Liver (tissue), 9 donors: ENCODE data around the gene IFIT5. TPM values are rescaled to one million over a fixed set of nuclear protein-coding genes. Genes with fewer than 3 reads are reported as not detected.

Experiments used
- DNase-seq: peaks from one replicate; pipeline ENCODE4 v3.0.0-alpha.2; 2017; ENCODE audit warnings: low spot score
- H3K27ac ChIP-seq, 2 donors: one replicate each; pipeline ENCODE4 v1.7.0; 2013; ENCODE audit warnings: inconsistent platforms in 2 of 2, low read length in 2 of 2, control low read depth in 1 of 2, low read depth in 1 of 2, mild to moderate bottlenecking in 1 of 2
- H3K27me3 ChIP-seq, 4 donors: one replicate each; pipeline versions ENCODE4 v1.6.1 to v1.7.0; 2013; ENCODE audit warnings: low read length in 3 of 4, inconsistent platforms in 1 of 4, mild to moderate bottlenecking in 1 of 4, moderate library complexity in 1 of 4; ENCODE audit not compliant: control insufficient read depth in 4 of 4, insufficient read depth in 4 of 4
- H3K36me3 ChIP-seq, 4 donors: one replicate each; pipeline versions ENCODE4 v1.6.1 to v1.7.0; 2013; ENCODE audit warnings: low read length in 3 of 4, mild to moderate bottlenecking in 3 of 4, low read depth in 1 of 4, moderate library complexity in 1 of 4; ENCODE audit not compliant: control insufficient read depth in 4 of 4, insufficient read depth in 3 of 4
- H3K4me1 ChIP-seq, 4 donors: one replicate each; pipeline versions ENCODE4 v1.6.1 to v1.7.0; 2013; ENCODE audit warnings: low read length in 3 of 4, mild to moderate bottlenecking in 3 of 4, moderate library complexity in 1 of 4; ENCODE audit not compliant: control insufficient read depth in 4 of 4, insufficient read depth in 4 of 4
- H3K4me3 ChIP-seq, 3 donors: one replicate each; pipeline versions ENCODE4 v1.6.1 to v1.7.0; 2013; ENCODE audit warnings: low read length in 3 of 3, control low read depth in 1 of 3, low read depth in 1 of 3, mild to moderate bottlenecking in 1 of 3
- H3K9ac ChIP-seq, 2 donors: one replicate each; pipeline ENCODE4 v1.7.0; 2013; ENCODE audit warnings: low read length in 2 of 2, mild to moderate bottlenecking in 2 of 2, moderate library complexity in 2 of 2, control low read depth in 1 of 2, low read depth in 1 of 2
- H3K9me3 ChIP-seq, 4 donors: one replicate each; pipeline versions ENCODE4 v1.6.1 to v1.7.0; 2013; ENCODE audit warnings: low read length in 3 of 4; ENCODE audit not compliant: control insufficient read depth in 4 of 4
- CTCF ChIP-seq: fragments of 150-350 bp; IDR thresholded peaks from 2 replicates; pipeline ENCODE4 v1.5.1; 2017; ENCODE audit warnings: improper control_type of control experiment, low read depth, low read length; ENCODE audit not compliant: missing input control
- EGR1 ChIP-seq, 2 donors: IDR thresholded peaks; 2 replicates each; pipeline ENCODE4 v1.6.1; 2016 to 2018; ENCODE audit warnings: antibody characterized with exemption in 2 of 2, low read depth in 2 of 2
- FOXA1 ChIP-seq: IDR thresholded peaks from 2 replicates; pipeline ENCODE4 v1.6.1; 2016; ENCODE audit warnings: antibody characterized with exemption
- FOXA2 ChIP-seq: IDR thresholded peaks from 2 replicates; pipeline ENCODE4 v1.6.1; 2016; ENCODE audit warnings: antibody characterized with exemption
- GABPA ChIP-seq, 2 donors: IDR thresholded peaks in 1 of 2; conservative IDR thresholded peaks in 1 of 2; 2 replicates each; pipeline ENCODE4 v1.6.1; 2016; ENCODE audit warnings: antibody characterized with exemption in 2 of 2, mild to moderate bottlenecking in 1 of 2, moderate library complexity in 1 of 2
- HNF4A ChIP-seq, 2 donors: conservative IDR thresholded peaks; 2 replicates each; pipeline ENCODE4 v1.6.1; 2016; ENCODE audit warnings: antibody characterized with exemption in 2 of 2, mild to moderate bottlenecking in 2 of 2
- HNF4G ChIP-seq: IDR thresholded peaks from 2 replicates; pipeline ENCODE4 v1.6.1; 2016; ENCODE audit warnings: antibody characterized with exemption
- JUND ChIP-seq, 2 donors: IDR thresholded peaks; 2 replicates each; pipeline ENCODE4 v1.6.1; 2016; ENCODE audit warnings: antibody characterized with exemption in 2 of 2
- NR2F2 ChIP-seq: IDR thresholded peaks from 2 replicates; pipeline ENCODE4 v1.6.1; 2016; ENCODE audit warnings: antibody characterized with exemption
- RAD21 ChIP-seq, 2 donors: IDR thresholded peaks; 2 replicates each; pipeline ENCODE4 v1.6.1; 2016; ENCODE audit warnings: antibody characterized with exemption in 2 of 2, mild to moderate bottlenecking in 2 of 2
- RXRA ChIP-seq, 2 donors: IDR thresholded peaks; 2 replicates each; pipeline ENCODE4 v1.6.1; 2017 to 2018; ENCODE audit warnings: antibody characterized with exemption in 2 of 2, mild to moderate bottlenecking in 1 of 2
- SP1 ChIP-seq: IDR thresholded peaks from 2 replicates; pipeline ENCODE4 v1.6.1; 2018; ENCODE audit warnings: antibody characterized with exemption, mild to moderate bottlenecking
- TAF1 ChIP-seq: conservative IDR thresholded peaks from 2 replicates; pipeline ENCODE4 v1.6.1; 2016; ENCODE audit warnings: antibody characterized with exemption, mild to moderate bottlenecking
- YY1 ChIP-seq: IDR thresholded peaks from 2 replicates; pipeline ENCODE4 v1.6.1; 2016; ENCODE audit warnings: antibody characterized with exemption, mild to moderate bottlenecking
- WGBS: extraction: QIAGEN DNeasy Blood & Tissue Kit; methylation state at CpG from one replicate; pipeline ENCODE4 v1.1.7; 2013; 5-methylcytosine and 5-hydroxymethylcytosine counted together
- polyA plus RNA-seq, 2 donors: library from polyadenylated mRNA; stranded (reverse) in 1 of 2; unstranded in 1 of 2; fragments of 200-250 nt in 1 of 2; fragments of >200 nt in 1 of 2; fragmentation: Nextera tagmentation in 1 of 2; extraction: Ambion mirVana in 1 of 2; gene quantifications; one replicate each; pipeline versions ENCODE4 v1.2.1 to v1.2.3, GENCODE V29; 2013 to 2015
- total RNA-seq, 2 donors: library from RNA; depleted of rRNA; stranded (reverse); fragments of >200 nt; gene quantifications; one replicate each; pipeline ENCODE4 v1.2.3, GENCODE V29; 2014
- TF ChIP-seq, protein P1 (sequence below): IDR thresholded peaks from 2 replicates; pipeline ENCODE4 v1.6.1; 2016; ENCODE audit warnings: antibody characterized with exemption
- TF ChIP-seq, protein P2 (sequence below): IDR thresholded peaks from 2 replicates; pipeline ENCODE4 v1.6.1; 2016; ENCODE audit warnings: antibody characterized with exemption, mild to moderate bottlenecking
- TF ChIP-seq, protein P3 (sequence below): IDR thresholded peaks from 2 replicates; pipeline ENCODE4 v1.6.1; 2016; ENCODE audit warnings: antibody characterized with exemption
- TF ChIP-seq, protein P4 (sequence below): IDR thresholded peaks from 2 replicates; pipeline ENCODE4 v1.6.1; 2016; ENCODE audit warnings: antibody characterized with exemption
- donor health status: healthy.
- donor health status: healthy.
- donor health status: healthy.
- donor health status: healthy.
- donor health status: healthy.

The IFIT5 gene
- total and polyA plus RNA-seq, 4 donors: 5.0 to 10.7 (median 6.7) TPM

DNA sequence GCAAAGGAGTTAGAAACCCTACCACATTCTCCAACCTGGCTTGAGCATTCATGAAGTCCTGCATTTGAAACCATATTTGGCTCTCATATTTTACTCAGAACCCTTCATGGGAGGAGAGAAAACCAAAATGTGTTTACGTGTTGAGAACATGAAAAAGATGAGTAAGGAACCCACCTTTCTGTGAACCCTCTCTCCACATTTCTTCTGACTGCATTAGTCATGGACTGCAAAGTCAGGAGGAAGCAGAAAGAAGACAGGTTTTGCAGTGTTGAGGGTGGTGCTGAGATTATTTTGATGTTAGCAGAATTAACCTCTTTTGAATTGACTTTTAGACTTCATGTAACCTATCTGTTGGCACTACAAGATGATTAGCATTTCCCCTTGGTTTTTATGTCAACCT is 31.6 kb upstream of the IFIT5 start:
- Histone ChIP-seq H3K27me3 (no peaks in the 10 kb centered on the region), H3K9ac (no peak overlapping the region), H3K4me3 (no peak overlapping the region), H3K27ac (no peak overlapping the region), H3K9me3 (no peaks in the 10 kb centered on the region), H3K36me3 (no peaks in the 10 kb centered on the region), H3K4me1 (no peaks in the 10 kb centered on the region)
- DNase-seq: no peak
- WGBS: 93% methylated on average over 1 of the region's 1 CpG
- TF ChIP-seq TAF1 (no peak), HNF4A (conservative IDR thresholded peaks at IDR 0.05) (no peak), JUND (IDR thresholded peaks at IDR 0.05) (no peak), FOXA2 (no peak), FOXA1 (no peak), RXRA (IDR thresholded peaks at IDR 0.05) (no peak), HNF4G (no peak), RAD21 (IDR thresholded peaks at IDR 0.05) (no peak), SP1 (no peak), EGR1 (IDR thresholded peaks at IDR 0.05; ENCODE audit: low read depth in 2 of 2) (no peak), GABPA (IDR thresholded peaks at IDR 0.05 in 1 of 2, conservative IDR thresholded peaks at IDR 0.05 in 1 of 2) (no peak)
- TF ChIP-seq, protein P1, sequence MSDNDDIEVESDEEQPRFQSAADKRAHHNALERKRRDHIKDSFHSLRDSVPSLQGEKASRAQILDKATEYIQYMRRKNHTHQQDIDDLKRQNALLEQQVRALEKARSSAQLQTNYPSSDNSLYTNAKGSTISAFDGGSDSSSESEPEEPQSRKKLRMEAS: no peak
- TF ChIP-seq, protein P2, sequence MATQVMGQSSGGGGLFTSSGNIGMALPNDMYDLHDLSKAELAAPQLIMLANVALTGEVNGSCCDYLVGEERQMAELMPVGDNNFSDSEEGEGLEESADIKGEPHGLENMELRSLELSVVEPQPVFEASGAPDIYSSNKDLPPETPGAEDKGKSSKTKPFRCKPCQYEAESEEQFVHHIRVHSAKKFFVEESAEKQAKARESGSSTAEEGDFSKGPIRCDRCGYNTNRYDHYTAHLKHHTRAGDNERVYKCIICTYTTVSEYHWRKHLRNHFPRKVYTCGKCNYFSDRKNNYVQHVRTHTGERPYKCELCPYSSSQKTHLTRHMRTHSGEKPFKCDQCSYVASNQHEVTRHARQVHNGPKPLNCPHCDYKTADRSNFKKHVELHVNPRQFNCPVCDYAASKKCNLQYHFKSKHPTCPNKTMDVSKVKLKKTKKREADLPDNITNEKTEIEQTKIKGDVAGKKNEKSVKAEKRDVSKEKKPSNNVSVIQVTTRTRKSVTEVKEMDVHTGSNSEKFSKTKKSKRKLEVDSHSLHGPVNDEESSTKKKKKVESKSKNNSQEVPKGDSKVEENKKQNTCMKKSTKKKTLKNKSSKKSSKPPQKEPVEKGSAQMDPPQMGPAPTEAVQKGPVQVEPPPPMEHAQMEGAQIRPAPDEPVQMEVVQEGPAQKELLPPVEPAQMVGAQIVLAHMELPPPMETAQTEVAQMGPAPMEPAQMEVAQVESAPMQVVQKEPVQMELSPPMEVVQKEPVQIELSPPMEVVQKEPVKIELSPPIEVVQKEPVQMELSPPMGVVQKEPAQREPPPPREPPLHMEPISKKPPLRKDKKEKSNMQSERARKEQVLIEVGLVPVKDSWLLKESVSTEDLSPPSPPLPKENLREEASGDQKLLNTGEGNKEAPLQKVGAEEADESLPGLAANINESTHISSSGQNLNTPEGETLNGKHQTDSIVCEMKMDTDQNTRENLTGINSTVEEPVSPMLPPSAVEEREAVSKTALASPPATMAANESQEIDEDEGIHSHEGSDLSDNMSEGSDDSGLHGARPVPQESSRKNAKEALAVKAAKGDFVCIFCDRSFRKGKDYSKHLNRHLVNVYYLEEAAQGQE: no peak
- TF ChIP-seq, protein P3, sequence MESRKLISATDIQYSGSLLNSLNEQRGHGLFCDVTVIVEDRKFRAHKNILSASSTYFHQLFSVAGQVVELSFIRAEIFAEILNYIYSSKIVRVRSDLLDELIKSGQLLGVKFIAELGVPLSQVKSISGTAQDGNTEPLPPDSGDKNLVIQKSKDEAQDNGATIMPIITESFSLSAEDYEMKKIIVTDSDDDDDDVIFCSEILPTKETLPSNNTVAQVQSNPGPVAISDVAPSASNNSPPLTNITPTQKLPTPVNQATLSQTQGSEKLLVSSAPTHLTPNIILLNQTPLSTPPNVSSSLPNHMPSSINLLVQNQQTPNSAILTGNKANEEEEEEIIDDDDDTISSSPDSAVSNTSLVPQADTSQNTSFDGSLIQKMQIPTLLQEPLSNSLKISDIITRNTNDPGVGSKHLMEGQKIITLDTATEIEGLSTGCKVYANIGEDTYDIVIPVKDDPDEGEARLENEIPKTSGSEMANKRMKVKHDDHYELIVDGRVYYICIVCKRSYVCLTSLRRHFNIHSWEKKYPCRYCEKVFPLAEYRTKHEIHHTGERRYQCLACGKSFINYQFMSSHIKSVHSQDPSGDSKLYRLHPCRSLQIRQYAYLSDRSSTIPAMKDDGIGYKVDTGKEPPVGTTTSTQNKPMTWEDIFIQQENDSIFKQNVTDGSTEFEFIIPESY: no peak
- TF ChIP-seq, protein P4, sequence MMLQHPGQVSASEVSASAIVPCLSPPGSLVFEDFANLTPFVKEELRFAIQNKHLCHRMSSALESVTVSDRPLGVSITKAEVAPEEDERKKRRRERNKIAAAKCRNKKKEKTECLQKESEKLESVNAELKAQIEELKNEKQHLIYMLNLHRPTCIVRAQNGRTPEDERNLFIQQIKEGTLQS: no peak

DNA sequence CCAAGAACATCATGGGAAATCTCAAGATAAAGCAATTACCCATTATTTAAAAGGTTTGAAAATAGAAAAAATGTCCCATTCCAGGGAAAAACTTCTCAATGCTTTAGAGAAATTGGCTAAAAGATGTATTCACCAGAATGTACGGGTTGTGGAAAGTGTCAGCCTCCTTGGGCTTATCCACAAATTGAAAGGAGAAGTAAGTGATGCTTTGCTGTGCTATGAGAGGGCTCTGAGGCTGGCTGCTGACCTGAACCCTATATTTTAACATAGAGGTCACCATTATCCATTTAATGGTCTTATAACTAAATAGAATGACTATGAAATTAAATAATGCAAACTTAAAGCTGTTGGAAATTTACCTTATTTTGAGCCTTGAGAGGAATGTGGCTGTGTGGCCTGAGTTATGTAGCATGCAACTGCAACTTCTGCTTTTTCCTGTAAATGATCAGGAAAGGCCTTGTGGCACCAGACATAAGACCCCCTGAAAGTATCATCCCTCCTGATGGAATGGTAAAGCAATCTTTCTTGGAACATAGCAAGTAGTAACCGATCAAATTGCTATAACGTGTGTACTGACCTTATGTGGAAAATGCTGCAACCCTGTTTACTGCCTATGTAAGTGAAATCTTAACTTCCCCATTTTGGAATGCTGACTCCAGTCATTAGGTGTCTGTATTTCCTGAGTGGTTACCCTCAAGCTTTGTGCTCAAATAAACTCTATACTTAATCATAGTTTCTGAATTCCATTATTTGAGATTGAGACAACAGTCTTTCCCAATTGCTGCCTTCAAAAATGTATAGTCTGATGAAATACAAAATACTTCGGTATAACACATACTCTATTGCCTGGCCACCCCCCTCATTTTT is 29.7 kb upstream of the IFIT5 start:
- H3K27ac ChIP-seq: no peak overlapping the region
- H3K9ac ChIP-seq: no peak overlapping the region
- TF ChIP-seq YY1 (no peak), HNF4A (conservative IDR thresholded peaks at IDR 0.05) (no peak), RAD21 (IDR thresholded peaks at IDR 0.05) (no peak), SP1 (no peak), CTCF (no peak), GABPA (IDR thresholded peaks at IDR 0.05 in 1 of 2, conservative IDR thresholded peaks at IDR 0.05 in 1 of 2) (no peak), JUND (IDR thresholded peaks at IDR 0.05) (no peak), FOXA2 (no peak), NR2F2 (no peak)
- TF ChIP-seq, protein P1: no peak
- TF ChIP-seq, protein P2: no peak
- TF ChIP-seq, protein P4: no peak
- no peaks in the 10 kb centered on the region for H3K4me1 ChIP-seq
- WGBS: 78% methylated on average over 4 of the region's 4 CpGs
- no peaks in the 10 kb centered on the region for H3K27me3 ChIP-seq
- DNase-seq: no peak
- H3K9me3 ChIP-seq: no peaks in the 10 kb centered on the region
- no peak overlapping the region for H3K4me3 ChIP-seq
- no peaks in the 10 kb centered on the region for H3K36me3 ChIP-seq
